NCI-H748 treated with DMSO at 0.1 percent for 48 hours (cell line): ENCODE data around the gene TROAP.

Experiments used
- DNase-seq: peaks from one replicate; lab custom pipeline; 2025; lab: John Stamatoyannopoulos, UW

The TROAP gene

GRCh38 chr12:49342914-49343731 lies 20.1 kb downstream of the TROAP start:
- no peak for DNase-seq

- no peak for DNase-seq
Measured at GRCh38 chr12:49344486-49345050, 21.5 kb downstream of the TROAP start.

- peak; percentile 16 for DNase-seq
Measured at GRCh38 chr12:49345051-49345824, 22.2 kb downstream of the TROAP start.

- DNase-seq, result no peak
Measured at GRCh38 chr12:49345825-49346658, 23.0 kb downstream of the TROAP start.

GRCh38 chr12:49346659-49347310 lies 23.7 kb downstream of the TROAP start, which contains the start of gene DNAJC22:
TSS of gene DNAJC22 (plus strand) at chr12:49346888. CDS start at chr12:49348873, 1,985 bp downstream.
- no peak for DNase-seq

GRCh38 chr12:49347311-49348193 lies 24.5 kb downstream of the TROAP start:
- peak; percentile 38 for DNase-seq

GRCh38 chr12:49348781-49349180 lies 25.7 kb downstream of the TROAP start:
- DNase-seq, result no peak

- no peak for DNase-seq
Measured at GRCh38 chr12:49349266-49349665, 26.2 kb downstream of the TROAP start.

GRCh38 chr12:49352351-49352750 lies 29.3 kb downstream of the TROAP start:
- DNase-seq, result no peak

GRCh38 chr12:49355913-49356312 lies 32.9 kb downstream of the TROAP start:
- DNase-seq, result no peak

- no peak for DNase-seq
Measured at GRCh38 chr12:49357103-49357678, 34.1 kb downstream of the TROAP start.

- DNase-seq, result peak; percentile 82
Measured at GRCh38 chr12:49358483-49359141, 35.6 kb downstream of the TROAP start.

GRCh38 chr12:49359671-49360070 lies 36.6 kb downstream of the TROAP start:
- no peak for DNase-seq

- no peak for DNase-seq
Measured at GRCh38 chr12:49362077-49362476, 39.0 kb downstream of the TROAP start.

GRCh38 chr12:49364989-49365388 lies 41.9 kb downstream of the TROAP start:
- DNase-seq, result no peak

- no peak for DNase-seq
Measured at GRCh38 chr12:49365542-49365941, 42.5 kb downstream of the TROAP start.

- no peak for DNase-seq
Measured at GRCh38 chr12:49366096-49366651, 43.1 kb downstream of the TROAP start.

GRCh38 chr12:49366652-49367380 lies 43.8 kb downstream of the TROAP start:
- DNase-seq, result peak; percentile 77
